Thyroid gland (tissue), 4 donors: ENCODE data around the gene FSTL4.

Source experiments
- POLR2A ChIP-seq, 2 donors: fragments of 450-650 bp; IDR thresholded peaks; one replicate each; pipeline ENCODE4 v1.6.1; 2017; ENCODE audit warnings: antibody characterized with exemption in 2 of 2, mild to moderate bottlenecking in 2 of 2, moderate library complexity in 1 of 2
- TF ChIP-seq, protein P1 (sequence below), 6 experiments: fragments of 200-600 bp in 3 of 6; fragments of 450-650 bp in 3 of 6; sonication (generic) in 3 of 6; IDR thresholded peaks; one replicate each; pipeline ENCODE4 v1.5.1; 2016 to 2019; ENCODE audit warnings: antibody characterized with exemption in 6 of 6, mild to moderate bottlenecking in 2 of 6, inconsistent platforms in 1 of 6, moderate library complexity in 1 of 6

DNA sequence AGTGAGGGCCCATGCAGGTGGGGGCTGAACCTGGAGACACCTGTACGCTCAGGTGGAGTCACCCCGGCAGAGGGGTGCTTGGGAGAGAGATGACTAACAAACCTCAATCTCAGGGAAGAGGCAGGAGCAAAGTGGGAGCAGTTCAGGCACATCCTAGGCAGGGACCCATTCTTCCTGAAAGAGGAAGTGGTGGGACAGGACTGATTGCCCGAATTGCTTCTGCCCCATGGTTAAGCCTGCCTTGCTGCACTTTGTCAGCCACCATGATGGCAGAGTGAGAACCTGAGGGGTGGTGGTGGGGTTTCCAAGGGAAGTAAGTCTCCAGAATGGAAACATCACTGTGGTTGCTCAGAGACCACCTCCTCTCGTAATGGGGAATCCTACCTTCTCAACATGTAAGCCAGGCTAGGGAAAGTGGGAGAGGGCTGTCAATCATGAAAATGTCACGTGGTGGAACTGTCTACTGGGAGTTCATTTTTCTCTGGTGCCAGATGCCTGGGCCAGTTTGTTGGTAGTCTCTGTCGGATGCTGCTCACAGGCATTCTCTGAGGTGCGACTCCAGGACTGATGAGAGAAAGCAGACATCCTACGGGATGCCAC is 410.2 kb downstream of the FSTL4 start:
- TF ChIP-seq POLR2A (IDR thresholded peaks at IDR 0.05) = no peak
- TF ChIP-seq, protein P1, sequence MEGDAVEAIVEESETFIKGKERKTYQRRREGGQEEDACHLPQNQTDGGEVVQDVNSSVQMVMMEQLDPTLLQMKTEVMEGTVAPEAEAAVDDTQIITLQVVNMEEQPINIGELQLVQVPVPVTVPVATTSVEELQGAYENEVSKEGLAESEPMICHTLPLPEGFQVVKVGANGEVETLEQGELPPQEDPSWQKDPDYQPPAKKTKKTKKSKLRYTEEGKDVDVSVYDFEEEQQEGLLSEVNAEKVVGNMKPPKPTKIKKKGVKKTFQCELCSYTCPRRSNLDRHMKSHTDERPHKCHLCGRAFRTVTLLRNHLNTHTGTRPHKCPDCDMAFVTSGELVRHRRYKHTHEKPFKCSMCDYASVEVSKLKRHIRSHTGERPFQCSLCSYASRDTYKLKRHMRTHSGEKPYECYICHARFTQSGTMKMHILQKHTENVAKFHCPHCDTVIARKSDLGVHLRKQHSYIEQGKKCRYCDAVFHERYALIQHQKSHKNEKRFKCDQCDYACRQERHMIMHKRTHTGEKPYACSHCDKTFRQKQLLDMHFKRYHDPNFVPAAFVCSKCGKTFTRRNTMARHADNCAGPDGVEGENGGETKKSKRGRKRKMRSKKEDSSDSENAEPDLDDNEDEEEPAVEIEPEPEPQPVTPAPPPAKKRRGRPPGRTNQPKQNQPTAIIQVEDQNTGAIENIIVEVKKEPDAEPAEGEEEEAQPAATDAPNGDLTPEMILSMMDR (IDR thresholded peaks at IDR 0.05) = no peak
